Measurements from ENCODE around the gene RSPH3.

Gene RSPH3

GRCh38 chr6:158933079-158933595 is 66.9 kb downstream of the RSPH3 start:
- DNase-seq (ENCODE audit: low read depth) = no peak

- DNase-seq (ENCODE audit: low read depth) = no peak
Observed at GRCh38 chr6:158928068-158928467, 71.9 kb downstream of the RSPH3 start.

- no peak for DNase-seq (ENCODE audit: low read depth)
Observed at GRCh38 chr6:158926414-158926813, 73.6 kb downstream of the RSPH3 start.

- DNase-seq (ENCODE audit: low read depth) = no peak
Observed at GRCh38 chr6:158924499-158925455, 75.2 kb downstream of the RSPH3 start.

GRCh38 chr6:158923805-158924498 is 76.0 kb downstream of the RSPH3 start:
- no peak for DNase-seq (ENCODE audit: low read depth)

Measured in activated gamma-delta T cell treated with anti-CD3 and anti-CD28 coated beads, Interleukin-2, amount 50 U/mL, for 16 hours (primary cell).